Activated naive CD4-positive, alpha-beta T cell treated with anti-CD3 and anti-CD28 coated beads for 36 hours (primary cell): ENCODE results near the gene NUDT3. TPM values are rescaled to one million over a fixed set of nuclear protein-coding genes. Genes with fewer than 3 reads are reported as not detected.

ENCODE experiments used
- CTCF ChIA-PET: fragments of 350-600 bp; sonication (Branson Sonifier 250); formaldehyde crosslinking; loops from one replicate; lab custom pipeline; 2021; ENCODE audit warnings: antibody characterized with exemption; lab: Charles Lee
- DNase-seq: peaks from one replicate; pipeline ENCODE4 v3.0.0-alpha.2; 2020
- H3K27ac Mint-ChIP-seq: one replicate; pipeline ENCODE4 v1.8.0; 2021; ENCODE audit warnings: mild to moderate bottlenecking, mixed read lengths
- H3K27me3 Mint-ChIP-seq: one replicate; pipeline ENCODE4 v1.8.0; 2021; ENCODE audit warnings: low read depth, mixed read lengths
- H3K36me3 Mint-ChIP-seq: one replicate; pipeline ENCODE4 v1.8.0; 2021; ENCODE audit warnings: low read depth, mixed read lengths
- H3K4me1 Mint-ChIP-seq: one replicate; pipeline ENCODE4 v1.8.0; 2021; ENCODE audit warnings: low read depth, mixed read lengths
- H3K4me3 Mint-ChIP-seq: one replicate; pipeline ENCODE4 v1.8.0; 2021; ENCODE audit warnings: mild to moderate bottlenecking, moderate library complexity, mixed read lengths
- H3K9me3 Mint-ChIP-seq: one replicate; pipeline ENCODE4 v1.8.0; 2021; ENCODE audit warnings: mixed read lengths
- intact Hi-C: fragments of 100-400 bp; cut with micrococcal nuclease; formaldehyde crosslinking; loops from one replicate; pipeline ENCODE4 v1.15.1; 2023
- total RNA-seq, 2 experiments: library from RNA; stranded (reverse); gene quantifications; one replicate each; pipeline ENCODE4 v1.2.3, GENCODE V29; 2021

Gene NUDT3
- total RNA-seq, 2 experiments from 2014 or later: 14.0 to 14.3 TPM

- Mint-ChIP-seq H3K27ac (no peak overlapping the region), H3K4me1 (peaks cover 49% of the 10 kb centered on the region), H3K4me3 (no peak overlapping the region), H3K36me3 (peaks cover 10% of the 10 kb centered on the region), H3K27me3 (no peaks in the 10 kb centered on the region), H3K9me3 (no peaks in the 10 kb centered on the region)
- CTCF ChIA-PET: no interaction called here
- DNase-seq: no peak
- intact Hi-C loops: no loop called here
These were observed 73.0 kb downstream of the NUDT3 start for GRCh38 chr6:34319471-34319885.

DNA sequence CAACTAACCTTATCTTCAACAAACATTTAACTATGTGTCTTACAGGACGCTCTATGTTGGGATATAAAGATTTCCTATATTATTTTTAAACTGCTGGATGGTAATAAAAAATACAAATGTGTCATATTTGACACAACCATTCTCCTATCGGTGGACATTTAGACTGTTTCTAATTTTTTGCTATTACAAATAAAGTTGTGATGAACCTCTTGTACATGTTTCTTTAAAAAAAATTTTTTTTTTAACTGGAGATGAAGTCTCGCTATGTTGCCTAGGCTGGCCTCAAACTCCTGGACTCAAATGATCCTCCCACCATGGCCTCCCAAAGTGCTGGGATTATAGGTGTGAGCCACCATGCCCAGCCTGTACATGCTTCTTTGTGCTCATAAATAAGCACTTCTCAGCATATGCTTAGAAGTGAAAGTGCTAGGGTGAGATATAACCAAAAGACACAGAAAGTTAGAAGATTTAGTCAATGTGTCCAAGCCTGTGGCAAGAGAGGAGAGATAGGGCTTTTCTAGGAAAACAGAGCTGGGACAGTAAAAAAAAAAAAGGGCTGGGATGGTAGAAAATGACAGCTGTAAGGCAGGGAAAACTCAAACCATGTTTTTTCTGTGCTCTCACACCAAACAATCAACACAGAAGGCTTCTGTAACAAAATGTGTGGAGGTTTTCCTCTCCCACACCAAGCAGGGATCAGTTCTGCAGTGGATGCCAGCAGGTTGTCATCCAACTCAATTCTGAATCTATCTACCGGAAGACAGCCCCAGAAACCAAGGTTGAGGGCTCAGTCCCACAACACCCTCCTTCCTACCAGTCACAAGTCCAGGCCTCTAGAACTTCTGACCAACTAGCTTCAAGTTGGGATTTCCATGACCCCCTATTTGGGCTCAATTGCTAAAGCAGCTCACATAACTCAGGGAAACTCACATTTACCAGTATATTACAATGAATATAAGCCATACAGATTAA, 73.7 kb downstream of the NUDT3 start:
- H3K9me3 Mint-ChIP-seq: no peaks in the 10 kb centered on the region
- intact Hi-C loops: no loop called here
- CTCF ChIA-PET: interaction anchor here (0.7 kb wide), 1 partner anchor 64 kb away, joined by 3 read pairs; no protein-coding TSS in a partner anchor
- H3K4me1 Mint-ChIP-seq: peaks cover 49% of the 10 kb centered on the region
- no peak overlapping the region for H3K4me3 Mint-ChIP-seq
- peaks cover 10% of the 10 kb centered on the region for H3K36me3 Mint-ChIP-seq
- no peak overlapping the region for H3K27ac Mint-ChIP-seq
- DNase-seq: no peak
- no peaks in the 10 kb centered on the region for H3K27me3 Mint-ChIP-seq

DNA sequence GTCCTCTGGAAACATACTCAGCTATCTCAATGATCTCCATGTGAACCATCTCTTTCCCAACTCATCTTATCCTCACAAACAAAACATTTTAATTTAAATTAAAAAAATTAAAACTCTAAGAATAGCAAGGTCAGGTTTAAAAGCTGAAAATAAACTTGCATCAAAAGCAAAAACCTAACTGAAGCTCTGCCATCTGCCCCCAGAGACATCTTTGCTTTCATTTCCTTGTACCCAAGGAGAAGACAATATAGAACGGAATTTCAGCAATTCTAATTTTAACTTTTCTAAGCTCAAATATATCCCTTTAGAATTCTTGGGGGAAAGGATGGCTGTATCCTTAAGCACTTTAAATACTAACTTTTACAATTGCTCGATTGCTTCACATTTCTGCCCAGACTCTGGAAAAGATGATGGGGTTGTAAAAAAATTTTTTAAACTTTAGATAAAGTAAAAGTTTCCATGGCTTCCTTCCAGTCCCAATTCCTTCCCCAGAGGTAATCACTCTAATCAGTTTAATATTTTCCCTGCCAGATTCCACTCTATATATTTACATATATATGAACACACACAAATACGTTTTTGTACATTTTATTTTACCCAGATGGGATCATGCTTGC, 74.5 kb downstream of the NUDT3 start:
- Mint-ChIP-seq H3K36me3 (peaks cover 7% of the 10 kb centered on the region), H3K27me3 (no peaks in the 10 kb centered on the region), H3K4me3 (no peak overlapping the region), H3K4me1 (peaks cover 49% of the 10 kb centered on the region), H3K9me3 (no peaks in the 10 kb centered on the region), H3K27ac (no peak overlapping the region)
- intact Hi-C loops: no loop called here
- DNase-seq: no peak
- CTCF ChIA-PET: interaction anchor here (0.7 kb wide), 1 partner anchor 51 kb away, joined by 4 read pairs; no protein-coding TSS in a partner anchor

DNA sequence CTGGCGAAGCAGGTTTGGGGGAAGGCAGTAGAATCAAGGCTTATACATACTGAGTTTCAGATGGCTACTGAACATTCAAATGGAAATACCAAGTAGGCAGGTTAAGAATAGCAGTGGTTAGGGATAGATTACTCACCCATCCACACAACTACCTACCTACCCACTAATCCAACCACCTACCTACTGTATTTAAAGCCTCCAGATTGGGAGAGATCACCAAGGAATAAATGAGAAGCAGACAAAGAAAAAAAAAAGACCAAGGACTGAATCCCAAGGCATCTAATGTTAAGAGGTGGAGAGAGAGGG, 75.3 kb downstream of the NUDT3 start:
- Mint-ChIP-seq H3K4me3 (no peak overlapping the region), H3K4me1 (peaks cover 49% of the 10 kb centered on the region), H3K9me3 (no peaks in the 10 kb centered on the region), H3K27ac (no peak overlapping the region), H3K36me3 (peaks cover 3% of the 10 kb centered on the region), H3K27me3 (no peaks in the 10 kb centered on the region)
- intact Hi-C loops: no loop called here
- no peak for DNase-seq
- CTCF ChIA-PET: interaction anchor here (0.7 kb wide), 1 partner anchor 52 kb away, joined by 4 read pairs; no protein-coding TSS in a partner anchor

DNA sequence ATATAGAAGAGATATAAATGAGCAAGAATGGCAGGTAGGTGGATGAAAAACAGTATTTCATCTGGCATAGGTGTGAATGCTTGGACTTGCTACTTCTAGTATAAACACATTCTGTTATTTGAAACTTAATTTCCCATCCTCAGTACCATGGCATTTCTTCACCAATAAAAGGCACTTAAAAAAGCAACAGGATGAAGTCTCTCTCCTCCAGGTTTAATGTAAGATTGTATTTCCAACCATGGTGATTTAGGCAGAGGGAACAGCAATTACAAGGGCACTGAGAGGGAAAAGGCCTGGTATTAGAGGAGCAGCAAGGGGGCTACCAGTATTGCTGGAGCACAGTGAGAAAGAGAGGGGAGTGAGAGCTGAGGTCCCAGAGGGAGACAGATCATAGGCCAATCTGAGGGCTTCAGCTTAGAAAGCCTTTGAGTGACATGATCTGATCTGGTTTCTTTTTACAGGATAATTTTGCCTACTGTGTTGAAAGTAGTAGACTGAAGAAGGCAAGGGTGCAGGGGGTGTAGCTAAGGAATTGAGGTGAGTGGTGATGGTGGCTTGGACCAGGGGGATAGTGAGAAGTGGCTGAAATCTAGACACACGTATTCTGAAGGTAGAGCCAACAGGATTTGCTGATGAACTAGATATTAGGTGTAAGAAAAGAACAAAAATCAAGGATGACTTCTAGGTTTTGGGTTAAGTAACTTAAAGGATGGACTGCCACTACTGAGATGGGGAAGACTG, 75.9 kb downstream of the NUDT3 start:
- CTCF ChIA-PET: no interaction called here
- peaks cover 49% of the 10 kb centered on the region for H3K4me1 Mint-ChIP-seq

DNA sequence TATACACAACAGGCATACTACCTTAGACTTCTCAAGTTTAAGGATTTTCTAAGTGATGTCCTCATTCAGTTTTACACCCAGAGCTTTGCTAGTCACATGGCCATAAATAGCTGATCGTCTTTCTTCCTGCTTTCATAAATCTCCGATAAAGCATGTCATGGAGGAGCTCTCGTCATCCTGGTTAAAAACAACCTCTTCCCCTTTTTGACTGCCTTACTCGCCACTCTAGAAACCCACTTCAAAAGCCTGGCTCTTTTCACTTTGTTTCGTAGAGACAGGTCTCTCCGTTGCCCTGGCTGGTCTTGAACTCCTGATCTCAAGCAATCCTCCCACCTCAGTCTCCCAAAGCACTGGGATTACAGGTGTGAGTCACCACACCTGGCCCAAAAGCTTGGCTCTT, 76.7 kb downstream of the NUDT3 start:
- Mint-ChIP-seq H3K9me3 (no peaks in the 10 kb centered on the region), H3K4me3 (peak overlapping the region; percentile 40), H3K27me3 (no peaks in the 10 kb centered on the region), H3K27ac (peak overlapping the region; percentile 68), H3K36me3 (peaks cover 3% of the 10 kb centered on the region), H3K4me1 (peaks cover 51% of the 10 kb centered on the region)
- intact Hi-C loops: no loop called here
- peak; percentile 34 for DNase-seq
- CTCF ChIA-PET: no interaction called here

More for the DNA sequence above, 75.9 kb downstream of the NUDT3 start:
- Mint-ChIP-seq H3K27ac (no peak overlapping the region), H3K36me3 (peaks cover 3% of the 10 kb centered on the region), H3K27me3 (no peaks in the 10 kb centered on the region), H3K4me3 (no peak overlapping the region), H3K9me3 (no peaks in the 10 kb centered on the region)
- DNase-seq: no peak
- intact Hi-C loops: no loop called here

- H3K4me1 Mint-ChIP-seq: peaks cover 51% of the 10 kb centered on the region
- CTCF ChIA-PET: no interaction called here
- no peaks in the 10 kb centered on the region for H3K27me3 Mint-ChIP-seq
- no peak for DNase-seq
- H3K27ac Mint-ChIP-seq: no peak overlapping the region
- H3K4me3 Mint-ChIP-seq: no peak overlapping the region
- no peaks in the 10 kb centered on the region for H3K9me3 Mint-ChIP-seq
- intact Hi-C loops: no loop called here
- peaks cover 3% of the 10 kb centered on the region for H3K36me3 Mint-ChIP-seq
These were observed 77.2 kb downstream of the NUDT3 start for GRCh38 chr6:34315256-34315655.

DNA sequence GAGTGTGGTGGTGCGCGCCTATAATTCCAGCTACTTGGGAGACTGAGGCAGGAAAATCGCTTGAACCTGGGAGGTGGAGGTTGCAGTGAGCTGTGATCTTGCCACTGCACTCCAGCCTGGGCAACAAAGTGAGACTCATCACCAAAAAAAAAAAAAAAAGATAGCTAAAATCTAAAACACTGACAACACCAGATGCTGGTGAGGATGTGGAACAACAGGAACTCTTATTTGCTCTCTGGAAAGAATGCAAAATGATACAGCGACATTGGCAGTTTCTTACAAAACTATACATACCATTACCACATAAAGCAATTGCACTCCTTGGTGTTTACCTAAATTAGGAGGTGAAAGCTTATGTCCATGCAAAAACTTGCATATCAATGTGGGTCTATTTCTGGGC, 80.2 kb downstream of the NUDT3 start:
- CTCF ChIA-PET: no interaction called here
- intact Hi-C loops: no loop called here

GRCh38 chr6:34310817-34311216, 81.7 kb downstream of the NUDT3 start:
- no peak overlapping the region for H3K4me3 Mint-ChIP-seq
- CTCF ChIA-PET: interaction anchor here (0.6 kb wide), 1 partner anchor 69 kb away, joined by 3 read pairs; no protein-coding TSS in a partner anchor
- H3K27ac Mint-ChIP-seq: no peak overlapping the region
- H3K4me1 Mint-ChIP-seq: peaks cover 18% of the 10 kb centered on the region
- no peaks in the 10 kb centered on the region for H3K27me3 Mint-ChIP-seq
- intact Hi-C loops: no loop called here
- peaks cover 5% of the 10 kb centered on the region for H3K36me3 Mint-ChIP-seq
- H3K9me3 Mint-ChIP-seq: no peaks in the 10 kb centered on the region
- DNase-seq: no peak

More for the DNA sequence above, 80.2 kb downstream of the NUDT3 start:
- Mint-ChIP-seq H3K27ac (no peak overlapping the region), H3K9me3 (no peaks in the 10 kb centered on the region), H3K4me1 (peaks cover 32% of the 10 kb centered on the region), H3K27me3 (no peaks in the 10 kb centered on the region), H3K36me3 (peaks cover 6% of the 10 kb centered on the region), H3K4me3 (no peak overlapping the region)
- no peak for DNase-seq

GRCh38 chr6:34308483-34308882, 84.0 kb downstream of the NUDT3 start:
- Mint-ChIP-seq H3K4me1 (peaks cover 7% of the 10 kb centered on the region), H3K9me3 (no peaks in the 10 kb centered on the region), H3K36me3 (peaks cover 3% of the 10 kb centered on the region), H3K4me3 (no peak overlapping the region), H3K27me3 (no peaks in the 10 kb centered on the region), H3K27ac (no peak overlapping the region)
- no peak for DNase-seq
- intact Hi-C loops: no loop called here
- CTCF ChIA-PET: interaction anchor here (0.6 to 0.7 kb wide), 2 partner anchors 28 to 256 kb away, joined by 3 read pairs; no protein-coding TSS in a partner anchor

- peaks cover 5% of the 10 kb centered on the region for H3K4me1 Mint-ChIP-seq
- CTCF ChIA-PET: interaction anchor here (1.7 kb wide), 1 partner anchor 86 kb away, joined by 7 read pairs; the partner anchor contains the start of gene NUDT3
- peaks cover 5% of the 10 kb centered on the region for H3K36me3 Mint-ChIP-seq
- H3K9me3 Mint-ChIP-seq: no peaks in the 10 kb centered on the region
- intact Hi-C loops: no loop called here
- H3K27ac Mint-ChIP-seq: no peak overlapping the region
- no peak for DNase-seq
- no peaks in the 10 kb centered on the region for H3K27me3 Mint-ChIP-seq
- no peak overlapping the region for H3K4me3 Mint-ChIP-seq
These were observed 86.3 kb downstream of the NUDT3 start for GRCh38 chr6:34305982-34306708.
